ENCODE results near the gene CTBP1. TPM values are rescaled to one million over a fixed set of nuclear protein-coding genes. Genes with fewer than 3 reads are reported as not detected.
A peak's percentile ranks its signal among the peaks of the same experiment; 100 is the strongest.

Gene CTBP1
- total RNA-seq, 1 experiment from 2014 or later: 136 TPM

DNA sequence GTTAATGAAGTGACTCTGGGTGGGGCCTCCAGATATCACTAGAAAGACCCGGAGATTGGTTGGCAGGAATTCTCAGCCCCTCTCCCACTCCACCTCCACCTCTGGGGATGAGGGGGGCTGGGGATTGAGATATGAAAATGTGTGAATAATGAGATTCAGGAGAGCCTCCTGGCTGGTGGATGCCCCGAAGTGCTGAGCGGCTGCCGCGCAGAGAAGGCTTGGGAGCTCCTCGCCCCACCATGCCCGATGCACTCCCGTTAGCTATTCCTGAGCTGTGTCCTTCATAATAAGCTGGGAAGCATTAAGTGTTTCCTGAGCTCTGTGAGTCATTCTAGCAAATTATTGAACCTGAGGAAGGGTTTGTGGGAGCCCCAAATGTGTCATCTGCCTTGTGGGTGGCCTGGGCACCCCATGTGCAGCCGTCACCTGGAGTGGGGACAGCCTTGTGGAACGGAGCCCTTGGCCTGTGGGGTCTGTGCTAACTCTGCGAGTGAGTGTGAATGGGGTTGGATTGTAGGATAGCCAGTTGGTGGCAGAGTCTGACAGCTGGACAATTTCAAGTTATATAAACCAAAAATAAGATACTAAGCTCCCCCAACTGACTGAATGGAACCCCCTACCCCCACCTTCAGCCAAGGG, 36.3 kb upstream of the CTBP1 start:
- Histone ChIP-seq H2AFZ (ENCODE audit: low read length) (no peak overlapping the region), H2BK5ac (ENCODE audit: insufficient read length, low read length) (no peak overlapping the region)
- WGBS (ENCODE audit: extremely low coverage, insufficient read length, low lambda C conversion rate): no CpG with 5 or more reads among the region's 11 CpGs

More for the DNA sequence above, 36.3 kb upstream of the CTBP1 start:
- H2BK15ac ChIP-seq (ENCODE audit: low read depth, low read length): no peak overlapping the region
- no peak overlapping the region for H2BK20ac ChIP-seq (ENCODE audit: low read depth, low read length, poor library complexity, severe bottlenecking)
- no peak overlapping the region for H3K4me2 ChIP-seq (ENCODE audit: insufficient read depth, insufficient read length, low read length)
- no peak overlapping the region for H3K56ac ChIP-seq (ENCODE audit: insufficient read length, low read depth, low read length)
- H4K20me1 ChIP-seq (ENCODE audit: control insufficient read depth, insufficient read depth, insufficient read length): no peaks in the 10 kb centered on the region
- no peak overlapping the region for H3T11ph ChIP-seq (ENCODE audit: low read length)
- no peak overlapping the region for H2AK5ac ChIP-seq (ENCODE audit: insufficient read length, low read length)
- H3K27me3 ChIP-seq (ENCODE audit: insufficient read depth, low read length): no peaks in the 10 kb centered on the region
- no peak overlapping the region for H2BK120ac ChIP-seq (ENCODE audit: low read depth, low read length, poor library complexity, severe bottlenecking)
- H3K14ac ChIP-seq (ENCODE audit: insufficient read depth, low read length): no peak overlapping the region
- no peak overlapping the region for H3K27ac ChIP-seq (ENCODE audit: insufficient read length, low read depth, low read length)
- H3K9me3 ChIP-seq (ENCODE audit: control insufficient read depth, low read depth, low read length): no peaks in the 10 kb centered on the region
- H3K27me3 Mint-ChIP-seq (ENCODE audit: low read depth): peaks cover 27% of the 10 kb centered on the region
- no peak overlapping the region for H2BK12ac ChIP-seq (ENCODE audit: insufficient read length, low read depth, low read length)
- H4K8ac ChIP-seq (replicated peaks; ENCODE audit: insufficient read length, low read depth, low read length): no peak overlapping the region
- H4K91ac ChIP-seq (ENCODE audit: insufficient read length, low read depth, low read length): no peak overlapping the region
- no peak overlapping the region for H3K18ac ChIP-seq (ENCODE audit: insufficient read length, low read depth, low read length)
- H4K5ac ChIP-seq (ENCODE audit: insufficient read length, low read depth, low read length): no peak overlapping the region
- peak; percentile 22 for DNase-seq
- no peak overlapping the region for H3K4ac ChIP-seq (ENCODE audit: low read depth, low read length)
- no peak overlapping the region; a peak in 1 of 5 replicates for H3K4me3 Mint-ChIP-seq
- peaks cover 4% of the 10 kb centered on the region for H3K23me2 ChIP-seq (ENCODE audit: insufficient read length, low read depth, low read length, poor library complexity, severe bottlenecking)
- peaks cover 6% of the 10 kb centered on the region in 2 experiments; a peak in 3 of 4 replicates for H3K4me1 Mint-ChIP-seq
- H3K9me3 Mint-ChIP-seq: peaks cover 17 to 54% of the 10 kb centered on the region in 2 experiments
- H3K36me3 Mint-ChIP-seq (ENCODE audit: insufficient read depth in 1 of 3, low read depth in 3 of 3): peaks cover 0 to 7% (median 5%) of the 10 kb centered on the region in 3 experiments; a peak in 5 of 7 replicates
- TF ChIP-seq, protein P1, sequence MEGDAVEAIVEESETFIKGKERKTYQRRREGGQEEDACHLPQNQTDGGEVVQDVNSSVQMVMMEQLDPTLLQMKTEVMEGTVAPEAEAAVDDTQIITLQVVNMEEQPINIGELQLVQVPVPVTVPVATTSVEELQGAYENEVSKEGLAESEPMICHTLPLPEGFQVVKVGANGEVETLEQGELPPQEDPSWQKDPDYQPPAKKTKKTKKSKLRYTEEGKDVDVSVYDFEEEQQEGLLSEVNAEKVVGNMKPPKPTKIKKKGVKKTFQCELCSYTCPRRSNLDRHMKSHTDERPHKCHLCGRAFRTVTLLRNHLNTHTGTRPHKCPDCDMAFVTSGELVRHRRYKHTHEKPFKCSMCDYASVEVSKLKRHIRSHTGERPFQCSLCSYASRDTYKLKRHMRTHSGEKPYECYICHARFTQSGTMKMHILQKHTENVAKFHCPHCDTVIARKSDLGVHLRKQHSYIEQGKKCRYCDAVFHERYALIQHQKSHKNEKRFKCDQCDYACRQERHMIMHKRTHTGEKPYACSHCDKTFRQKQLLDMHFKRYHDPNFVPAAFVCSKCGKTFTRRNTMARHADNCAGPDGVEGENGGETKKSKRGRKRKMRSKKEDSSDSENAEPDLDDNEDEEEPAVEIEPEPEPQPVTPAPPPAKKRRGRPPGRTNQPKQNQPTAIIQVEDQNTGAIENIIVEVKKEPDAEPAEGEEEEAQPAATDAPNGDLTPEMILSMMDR (conservative IDR thresholded peaks at IDR 0.05): no peak
- H3K4me1 ChIP-seq (ENCODE audit: insufficient read depth, low read length): no peaks in the 10 kb centered on the region
- no peak overlapping the region for H3K23ac ChIP-seq (ENCODE audit: insufficient read length, low read depth, low read length)
- no peak overlapping the region; a peak in 1 of 7 replicates for H3K27ac Mint-ChIP-seq
- no peaks in the 10 kb centered on the region for H3K79me1 ChIP-seq (ENCODE audit: insufficient read depth, low read depth, low read length, poor library complexity, severe bottlenecking)
- no peak overlapping the region for H3K9ac ChIP-seq (ENCODE audit: extremely low read depth, insufficient read length, low read length)
- peaks cover 1% of the 10 kb centered on the region; the same call in 1 of the 2 replicates for H3K79me2 ChIP-seq (ENCODE audit: insufficient read depth, low read length)

All from H9 (cell line).